GM12878 (cell line): Measurements from ENCODE around the gene CFLAR. TPM values are rescaled to one million over a fixed set of nuclear protein-coding genes. Genes with fewer than 3 reads are reported as not detected.

ENCODE experiments used
- BACH1 ChIP-seq: fragments of 450-650 bp; IDR thresholded peaks from 2 replicates; pipeline ENCODE4 v1.6.1; 2017; ENCODE audit warnings: mild to moderate bottlenecking, borderline replicate concordance
- BCL11A ChIP-seq: IDR thresholded peaks from 2 replicates; pipeline ENCODE4 v1.6.1; 2011; ENCODE audit warnings: low read depth, low read length
- BMI1 ChIP-seq: fragments of 450-650 bp; IDR thresholded peaks from 2 replicates; pipeline ENCODE4 v1.6.1; 2016; ENCODE audit warnings: mild to moderate bottlenecking, moderate library complexity, borderline replicate concordance
- CHD4 ChIP-seq: fragments of 200-600 bp; sonication (generic); IDR thresholded peaks from 2 replicates; pipeline ENCODE4 v1.6.1; 2016; ENCODE audit warnings: mild to moderate bottlenecking
- CREM ChIP-seq: IDR thresholded peaks from 2 replicates; pipeline ENCODE4 v1.6.1; 2014; ENCODE audit warnings: antibody characterized with exemption, low read depth
- EED ChIP-seq: sonication (generic); IDR thresholded peaks from 2 replicates; pipeline ENCODE4 v1.6.1; 2016; ENCODE audit warnings: antibody characterized with exemption, low read depth
- EGR1 ChIP-seq, 2 experiments: IDR thresholded peaks; 1 replicate in 1 of 2; 2 replicates in 1 of 2; pipeline ENCODE4 v1.6.1; 2011 to 2012; ENCODE audit warnings: low read depth in 2 of 2, low read length in 2 of 2, borderline replicate concordance in 1 of 2, mild to moderate bottlenecking in 1 of 2, moderate library complexity in 1 of 2
- EP300 ChIP-seq, 2 experiments: fragments of 150-350 bp in 1 of 2; IDR thresholded peaks; 2 replicates each; pipeline ENCODE4 v1.6.1; 2011 to 2012; ENCODE audit warnings: low read depth in 2 of 2, low read length in 2 of 2, borderline replicate concordance in 1 of 2, improper control_type of control experiment in 1 of 2, inconsistent platforms in 1 of 2; ENCODE audit not compliant: control insufficient read depth in 1 of 2
- HCFC1 ChIP-seq: fragments of 150-350 bp; IDR thresholded peaks from 2 replicates; pipeline ENCODE4 v1.6.1; 2014; ENCODE audit warnings: low read length
- HDGF ChIP-seq: fragments of 450-650 bp; IDR thresholded peaks from 2 replicates; pipeline ENCODE4 v1.6.1; 2016; ENCODE audit warnings: antibody characterized with exemption
- IRF4 ChIP-seq: IDR thresholded peaks from 2 replicates; pipeline ENCODE4 v1.6.1; 2011; ENCODE audit warnings: low read depth, low read length
- NBN ChIP-seq: fragments of 450-650 bp; IDR thresholded peaks from 2 replicates; pipeline ENCODE4 v1.6.1; 2016
- NFIC ChIP-seq: IDR thresholded peaks from 2 replicates; pipeline ENCODE4 v1.6.1; 2012; ENCODE audit warnings: low read depth, mild to moderate bottlenecking, inconsistent platforms, low read length, moderate library complexity
- POLR2A ChIP-seq: IDR thresholded peaks from 2 replicates; pipeline ENCODE4 v1.6.1; 2011; ENCODE audit warnings: low read depth, mild to moderate bottlenecking, low read length
- SREBF2 ChIP-seq: IDR thresholded peaks from 2 replicates; pipeline ENCODE4 v1.6.1; 2012; ENCODE audit warnings: mild to moderate bottlenecking, low read length
- TARDBP ChIP-seq: IDR thresholded peaks from 2 replicates; pipeline ENCODE4 v1.6.1; 2016; ENCODE audit warnings: borderline replicate concordance
- YBX1 ChIP-seq: fragments of 450-650 bp; IDR thresholded peaks from 2 replicates; pipeline ENCODE4 v1.6.1; 2016; ENCODE audit warnings: antibody characterized with exemption
- ZNF217 ChIP-seq: fragments of 450-650 bp; IDR thresholded peaks from 2 replicates; pipeline ENCODE4 v1.6.1; 2017; ENCODE audit warnings: antibody characterized with exemption, mild to moderate bottlenecking
- polyA plus RNA-seq, 11 experiments: library from polyadenylated mRNA; depleted of rRNA in 4 of 11; unstranded in 6 of 11; stranded (reverse) in 5 of 11; fragments of >200 nt; fragmentation: Nextera tagmentation in 4 of 11; fragmentation: Illumina TruSeq in 1 of 11; extraction: Ambion mirVana in 4 of 11; extraction: Trizol in 1 of 11; gene quantifications; 1 replicate in 1 of 11; 2 replicates in 10 of 11; pipeline versions ENCODE4 v1.2.1 to v1.2.3, GENCODE V29; 2011 to 2016; ENCODE audit warnings: inconsistent platforms in 2 of 11, missing spikeins in 2 of 11, low read depth in 1 of 11
- total RNA-seq, 4 experiments: library from RNA; depleted of rRNA in 3 of 4; stranded (reverse); fragments of >200 nt in 3 of 4; fragmentation: Illumina TruSeq in 1 of 4; extraction: Trizol in 1 of 4; gene quantifications; 2 replicates each; pipeline versions ENCODE4 v1.2.1 to v1.2.3, GENCODE V29; 2013 to 2021
- TF ChIP-seq, protein P1 (sequence below): fragments of 450-650 bp; IDR thresholded peaks from 2 replicates; pipeline ENCODE4 v1.6.1; 2017; ENCODE audit warnings: mild to moderate bottlenecking, moderate library complexity
- TF ChIP-seq, protein P2 (sequence below): fragments of 450-650 bp; IDR thresholded peaks from 2 replicates; pipeline ENCODE4 v1.6.1; 2017; ENCODE audit warnings: low read depth, mild to moderate bottlenecking, moderate library complexity
- TF ChIP-seq, protein P3 (sequence below): fragments of 150-350 bp; IDR thresholded peaks from 2 replicates; pipeline ENCODE4 v1.6.1; 2016; ENCODE audit warnings: low read depth, low read length

The CFLAR gene
- total and polyA plus RNA-seq, 10 of the 15 experiments (the other 5 are each of a cell fraction or from before 2014, with no cell fraction given) = 80.6 to 181 (median 101) TPM

DNA sequence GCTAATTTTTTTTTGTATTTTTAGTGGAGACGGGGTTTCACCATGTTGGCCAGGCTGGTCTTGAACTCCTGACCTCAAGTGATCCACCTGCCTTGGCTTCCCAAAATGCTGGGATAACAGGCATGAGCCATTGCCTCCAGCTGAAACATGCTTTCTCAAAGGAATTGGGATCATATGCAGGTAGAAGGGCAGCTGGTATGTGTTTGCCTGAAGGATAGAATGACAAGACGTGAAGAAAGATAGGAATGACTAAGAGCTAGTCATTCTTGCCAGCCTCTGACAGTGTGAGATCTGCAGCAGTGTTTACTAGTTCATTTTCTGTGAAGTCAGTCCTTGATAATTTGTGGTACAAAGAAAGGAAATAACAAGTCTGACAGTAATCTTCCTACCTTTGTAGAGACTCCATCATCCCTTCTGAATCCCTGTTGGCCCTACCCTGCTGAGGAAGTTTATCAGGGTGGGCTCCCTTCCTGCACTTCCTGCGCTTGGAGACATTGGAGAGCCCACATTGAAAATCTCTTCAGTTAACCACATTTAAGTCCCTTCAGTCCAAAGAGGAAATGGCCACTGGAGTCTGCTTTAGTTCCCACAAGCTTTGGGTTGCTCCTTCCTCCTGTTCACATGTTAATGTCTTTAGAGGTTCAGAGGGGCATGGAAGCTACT is 14.7 kb downstream of the CFLAR start (continued):
- TF ChIP-seq CREM (0 out of 2 replicates have a peak, but pooled peaks have one; percentile 33), SREBF2 (no peak), HCFC1 (no peak), NFIC (peak; percentile 26; the same call in 1 of the 2 replicates), EGR1 (IDR thresholded peaks at IDR 0.05; ENCODE audit: borderline replicate concordance in 1 of 2, low read depth in 2 of 2, low read length in 2 of 2) (no peak), IRF4 (peak; percentile 40; the same call in 1 of the 2 replicates), HDGF (no peak), EED (0 out of 2 replicates have a peak, but pooled peaks have one; percentile 45), EP300 (IDR thresholded peaks at IDR 0.05; ENCODE audit: borderline replicate concordance in 1 of 2, control insufficient read depth in 1 of 2, low read depth in 2 of 2, low read length in 2 of 2) (no peak; a peak in 1 of 4 replicates), NBN (no peak; the same call in 1 of the 2 replicates), TARDBP (no peak), POLR2A (no peak), BCL11A (no peak), YBX1 (no peak), BMI1 (no peak), BACH1 (peak; percentile 34; the same call in 1 of the 2 replicates), CHD4 (no peak), ZNF217 (0 out of 2 replicates have a peak, but pooled peaks have one; percentile 30)
- TF ChIP-seq, protein P1, sequence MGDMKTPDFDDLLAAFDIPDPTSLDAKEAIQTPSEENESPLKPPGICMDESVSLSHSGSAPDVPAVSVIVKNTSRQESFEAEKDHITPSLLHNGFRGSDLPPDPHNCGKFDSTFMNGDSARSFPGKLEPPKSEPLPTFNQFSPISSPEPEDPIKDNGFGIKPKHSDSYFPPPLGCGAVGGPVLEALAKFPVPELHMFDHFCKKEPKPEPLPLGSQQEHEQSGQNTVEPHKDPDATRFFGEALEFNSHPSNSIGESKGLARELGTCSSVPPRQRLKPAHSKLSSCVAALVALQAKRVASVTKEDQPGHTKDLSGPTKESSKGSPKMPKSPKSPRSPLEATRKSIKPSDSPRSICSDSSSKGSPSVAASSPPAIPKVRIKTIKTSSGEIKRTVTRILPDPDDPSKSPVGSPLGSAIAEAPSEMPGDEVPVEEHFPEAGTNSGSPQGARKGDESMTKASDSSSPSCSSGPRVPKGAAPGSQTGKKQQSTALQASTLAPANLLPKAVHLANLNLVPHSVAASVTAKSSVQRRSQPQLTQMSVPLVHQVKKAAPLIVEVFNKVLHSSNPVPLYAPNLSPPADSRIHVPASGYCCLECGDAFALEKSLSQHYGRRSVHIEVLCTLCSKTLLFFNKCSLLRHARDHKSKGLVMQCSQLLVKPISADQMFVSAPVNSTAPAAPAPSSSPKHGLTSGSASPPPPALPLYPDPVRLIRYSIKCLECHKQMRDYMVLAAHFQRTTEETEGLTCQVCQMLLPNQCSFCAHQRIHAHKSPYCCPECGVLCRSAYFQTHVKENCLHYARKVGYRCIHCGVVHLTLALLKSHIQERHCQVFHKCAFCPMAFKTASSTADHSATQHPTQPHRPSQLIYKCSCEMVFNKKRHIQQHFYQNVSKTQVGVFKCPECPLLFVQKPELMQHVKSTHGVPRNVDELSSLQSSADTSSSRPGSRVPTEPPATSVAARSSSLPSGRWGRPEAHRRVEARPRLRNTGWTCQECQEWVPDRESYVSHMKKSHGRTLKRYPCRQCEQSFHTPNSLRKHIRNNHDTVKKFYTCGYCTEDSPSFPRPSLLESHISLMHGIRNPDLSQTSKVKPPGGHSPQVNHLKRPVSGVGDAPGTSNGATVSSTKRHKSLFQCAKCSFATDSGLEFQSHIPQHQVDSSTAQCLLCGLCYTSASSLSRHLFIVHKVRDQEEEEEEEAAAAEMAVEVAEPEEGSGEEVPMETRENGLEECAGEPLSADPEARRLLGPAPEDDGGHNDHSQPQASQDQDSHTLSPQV = no peak
- TF ChIP-seq, protein P2, sequence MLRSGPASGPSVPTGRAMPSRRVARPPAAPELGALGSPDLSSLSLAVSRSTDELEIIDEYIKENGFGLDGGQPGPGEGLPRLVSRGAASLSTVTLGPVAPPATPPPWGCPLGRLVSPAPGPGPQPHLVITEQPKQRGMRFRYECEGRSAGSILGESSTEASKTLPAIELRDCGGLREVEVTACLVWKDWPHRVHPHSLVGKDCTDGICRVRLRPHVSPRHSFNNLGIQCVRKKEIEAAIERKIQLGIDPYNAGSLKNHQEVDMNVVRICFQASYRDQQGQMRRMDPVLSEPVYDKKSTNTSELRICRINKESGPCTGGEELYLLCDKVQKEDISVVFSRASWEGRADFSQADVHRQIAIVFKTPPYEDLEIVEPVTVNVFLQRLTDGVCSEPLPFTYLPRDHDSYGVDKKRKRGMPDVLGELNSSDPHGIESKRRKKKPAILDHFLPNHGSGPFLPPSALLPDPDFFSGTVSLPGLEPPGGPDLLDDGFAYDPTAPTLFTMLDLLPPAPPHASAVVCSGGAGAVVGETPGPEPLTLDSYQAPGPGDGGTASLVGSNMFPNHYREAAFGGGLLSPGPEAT = no peak
- TF ChIP-seq, protein P3, sequence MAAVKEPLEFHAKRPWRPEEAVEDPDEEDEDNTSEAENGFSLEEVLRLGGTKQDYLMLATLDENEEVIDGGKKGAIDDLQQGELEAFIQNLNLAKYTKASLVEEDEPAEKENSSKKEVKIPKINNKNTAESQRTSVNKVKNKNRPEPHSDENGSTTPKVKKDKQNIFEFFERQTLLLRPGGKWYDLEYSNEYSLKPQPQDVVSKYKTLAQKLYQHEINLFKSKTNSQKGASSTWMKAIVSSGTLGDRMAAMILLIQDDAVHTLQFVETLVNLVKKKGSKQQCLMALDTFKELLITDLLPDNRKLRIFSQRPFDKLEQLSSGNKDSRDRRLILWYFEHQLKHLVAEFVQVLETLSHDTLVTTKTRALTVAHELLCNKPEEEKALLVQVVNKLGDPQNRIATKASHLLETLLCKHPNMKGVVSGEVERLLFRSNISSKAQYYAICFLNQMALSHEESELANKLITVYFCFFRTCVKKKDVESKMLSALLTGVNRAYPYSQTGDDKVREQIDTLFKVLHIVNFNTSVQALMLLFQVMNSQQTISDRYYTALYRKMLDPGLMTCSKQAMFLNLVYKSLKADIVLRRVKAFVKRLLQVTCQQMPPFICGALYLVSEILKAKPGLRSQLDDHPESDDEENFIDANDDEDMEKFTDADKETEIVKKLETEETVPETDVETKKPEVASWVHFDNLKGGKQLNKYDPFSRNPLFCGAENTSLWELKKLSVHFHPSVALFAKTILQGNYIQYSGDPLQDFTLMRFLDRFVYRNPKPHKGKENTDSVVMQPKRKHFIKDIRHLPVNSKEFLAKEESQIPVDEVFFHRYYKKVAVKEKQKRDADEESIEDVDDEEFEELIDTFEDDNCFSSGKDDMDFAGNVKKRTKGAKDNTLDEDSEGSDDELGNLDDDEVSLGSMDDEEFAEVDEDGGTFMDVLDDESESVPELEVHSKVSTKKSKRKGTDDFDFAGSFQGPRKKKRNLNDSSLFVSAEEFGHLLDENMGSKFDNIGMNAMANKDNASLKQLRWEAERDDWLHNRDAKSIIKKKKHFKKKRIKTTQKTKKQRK = no peak
